ENCODE results near the gene CFAP299. TPM values are rescaled to one million over a fixed set of nuclear protein-coding genes. Genes with fewer than 3 reads are reported as not detected.

CFAP299 gene
- total and polyA plus RNA-seq, 2 of the 8 experiments (the other 6 are each of a cell fraction or from before 2014, with no cell fraction given) = not detected

GRCh38 chr4:80912350-80912749 lies 576.8 kb downstream of the CFAP299 start:
- POLR2A ChIA-PET (ENCODE audit: partially characterized antibody) = no interaction called here
- Histone ChIP-seq H2BK12ac (ENCODE audit: low read depth, low read length) (no peak overlapping the region), H2AFZ (ENCODE audit: low read length) (no peak overlapping the region), H3K23ac (ENCODE audit: insufficient read length) (no peak overlapping the region), H3K79me1 (ENCODE audit: low read depth, low read length) (no peaks in the 10 kb centered on the region), H3K18ac (ENCODE audit: extremely low read depth, low read length) (no peak overlapping the region), H3K4ac (replicated peaks; ENCODE audit: insufficient read length, low read depth, low read length) (no peak overlapping the region), H2BK20ac (ENCODE audit: low read length) (no peak overlapping the region), H2BK5ac (ENCODE audit: low read depth, low read length) (no peak overlapping the region), H3K4me2 (ENCODE audit: insufficient read depth in 1 of 2, low read depth in 2 of 2, low read length in 2 of 2) (no peak overlapping the region), H3K9ac (replicated peaks in 1 of 4; ENCODE audit: extremely low read depth in 1 of 4, low read depth in 3 of 4, low read length in 3 of 4) (no peak overlapping the region), H3K79me2 (ENCODE audit: control insufficient read depth in 1 of 2, insufficient read depth in 2 of 2, low read length in 2 of 2) (no peaks in the 10 kb centered on the region), H2BK15ac (ENCODE audit: low read length) (no peak overlapping the region), H4K20me1 (replicated peaks in 1 of 2; ENCODE audit: control insufficient read depth in 1 of 2, insufficient read depth in 2 of 2, low read length in 2 of 2) (no peaks in the 10 kb centered on the region), H3K36me3 (ENCODE audit: control insufficient read depth in 2 of 4, insufficient read depth in 4 of 4, low read length in 3 of 4) (no peaks in the 10 kb centered on the region; a peak in 1 of 8 replicates), H4K91ac (replicated peaks; ENCODE audit: insufficient read length, low read length) (no peak overlapping the region), H3K23me2 (ENCODE audit: low read depth, low read length) (no peaks in the 10 kb centered on the region), H4K8ac (ENCODE audit: extremely low read depth, insufficient read depth, low read length) (no peak overlapping the region), H3K9me3 (ENCODE audit: insufficient read depth in 2 of 2, low read depth in 1 of 2, low read length in 1 of 2) (peaks cover 0 to 3% of the 10 kb centered on the region in 2 experiments; a peak in 1 of 4 replicates), H2BK120ac (replicated peaks; ENCODE audit: low read depth, low read length) (no peak overlapping the region), H3K4me3 (ENCODE audit: extremely low read depth in 1 of 4, insufficient read depth in 2 of 4, low read depth in 3 of 4, low read length in 4 of 4) (no peak overlapping the region), H3K4me1 (replicated peaks in 1 of 4; ENCODE audit: control insufficient read depth in 3 of 4, insufficient read depth in 4 of 4, low read length in 3 of 4) (no peaks in the 10 kb centered on the region), H3K27me3 (replicated peaks in 1 of 4; ENCODE audit: control insufficient read depth in 3 of 4, extremely low read depth in 1 of 4, insufficient read depth in 3 of 4, low read length in 3 of 4) (no peaks in the 10 kb centered on the region), H4K5ac (ENCODE audit: insufficient read length, low read depth, low read length) (no peak overlapping the region), H3K14ac (ENCODE audit: insufficient read length) (no peak overlapping the region), H3K27ac (ENCODE audit: low read depth, low read length) (no peak overlapping the region), H2AK5ac (ENCODE audit: low read depth, low read length) (no peak overlapping the region), H3K56ac (replicated peaks; ENCODE audit: insufficient read length, low read depth, low read length) (no peak overlapping the region)
- FAIRE-seq (no peak), DNase-seq (ENCODE audit: low read depth in 1 of 2, low spot score in 2 of 2) (no peak)
- 94% methylated on average over 7 of the region's 7 CpGs; no CpG with 5 or more reads in 1 of the 2 experiments for WGBS, 2 experiments (ENCODE audit: extremely low coverage in 1 of 2, insufficient coverage in 1 of 2, insufficient read length in 1 of 2, insufficient replicate concordance in 2 of 2, low coverage in 1 of 2, low lambda C conversion rate in 2 of 2, missing lambda C conversion rate in 1 of 2)
- CTCF ChIA-PET (ENCODE audit: partially characterized antibody) = interaction anchor here (1.3 kb wide), 1 partner anchor 77 kb away, joined by 3 read pairs; no protein-coding TSS in a partner anchor
- TF ChIP-seq CBX5 (IDR thresholded peaks at IDR 0.05; ENCODE audit: low read depth, low read length) = no peak
- TF ChIP-seq BRCA1 (IDR thresholded peaks at IDR 0.05; ENCODE audit: low read depth, low read length) = no peak
- TF ChIP-seq JUN (IDR thresholded peaks at IDR 0.05; ENCODE audit: low read depth, low read length) = no peak
- TF ChIP-seq PHF8 (conservative IDR thresholded peaks at IDR 0.05; ENCODE audit: low read depth, low read length) = no peak
- no peak for TF ChIP-seq NANOG (IDR thresholded peaks at IDR 0.05; ENCODE audit: insufficient read depth, low read depth, low read length, poor library complexity, severe bottlenecking)
- TF ChIP-seq ASH2L (IDR thresholded peaks at IDR 0.05; ENCODE audit: low read length) = no peak
